ENCODE data around the gene NKAPD1. TPM values are rescaled to one million over a fixed set of nuclear protein-coding genes. Genes with fewer than 3 reads are reported as not detected.
A peak's percentile ranks its signal among the peaks of the same experiment; 100 is the strongest.

The NKAPD1 gene
- total RNA-seq, 1 experiment from 2014 or later, result 19.4 TPM

- peak; percentile 81 for ATAC-seq
- intact Hi-C loops (cut with micrococcal nuclease), result loop anchor here (1.0 kb wide), 2 partner anchors 62 to 167 kb away; partner anchors contain the start of gene BCO2
- ChIA-PET POLR2A (no interaction called here), CTCF (interaction anchor here (0.6 to 3.7 kb wide), 13 partner anchors 8 to 237 kb away, joined by 3 to 20 read pairs (median 6); partner anchors contain the start of genes BCO2, SDHD and TIMM8B), RAD21 (ENCODE audit: low non-redundant PET in 1 of 2, low total read pairs in 2 of 2, uncharacterized antibody in 2 of 2, unreplicated experiment in 2 of 2) (interaction anchor here (0.7 to 2.5 kb wide), 2 partner anchors 62 to 182 kb away, joined by 5 to 11 read pairs; partner anchors contain the start of gene BCO2 (in 1 of the 2))
- no TSS peak for BruUV-seq (replicated peaks)
- Histone ChIP-seq H3K27ac (ENCODE audit: low read depth, low read length) (no peak overlapping the region; the same call in 1 of the 2 replicates), H3K9me2 (ENCODE audit: insufficient read depth) (no peaks in the 10 kb centered on the region), H2AFZ (ENCODE audit: low read depth, low read length, poor library complexity, severe bottlenecking) (peak overlapping the region; percentile 46), H3K9ac (ENCODE audit: low read length) (no peak overlapping the region), H3K79me2 (ENCODE audit: insufficient read depth, low read length) (no peaks in the 10 kb centered on the region), H3K4me2 (ENCODE audit: low read length) (peak overlapping the region; percentile 36; the same call in 1 of the 2 replicates), H4K20me1 (ENCODE audit: insufficient read depth) (no peaks in the 10 kb centered on the region), H3K36me3 (ENCODE audit: control insufficient read depth in 1 of 2, insufficient read depth in 2 of 2, low read length in 2 of 2) (no peaks in the 10 kb centered on the region), H3K4me3 (replicated peaks in 1 of 2; ENCODE audit: low read depth in 1 of 2, low read length in 2 of 2) (no peak overlapping the region), H3K4me1 (ENCODE audit: control insufficient read depth in 1 of 2, insufficient read depth in 2 of 2, low read length in 2 of 2) (peaks cover 21 to 33% of the 10 kb centered on the region in 2 experiments), H3K9me3 (ENCODE audit: control insufficient read depth in 1 of 2, insufficient read depth in 1 of 2, low read depth in 1 of 2, low read length in 2 of 2) (no peaks in the 10 kb centered on the region), H3K27me3 (ENCODE audit: insufficient read depth, low read length) (no peaks in the 10 kb centered on the region)
- TF ChIP-seq ATF3 (IDR thresholded peaks at IDR 0.05) (no peak), RAD21 (IDR thresholded peaks at IDR 0.05; ENCODE audit: low read depth) (peak; percentile 84), ELF1 (IDR thresholded peaks at IDR 0.05; ENCODE audit: borderline replicate concordance, low read depth) (no peak), TCF7L2 (IDR thresholded peaks at IDR 0.05; ENCODE audit: borderline replicate concordance, extremely low read depth, insufficient read depth, insufficient read length) (no peak), CBX3 (IDR thresholded peaks at IDR 0.05; ENCODE audit: low read depth) (0 out of 2 replicates have a peak, but pooled peaks have one; percentile 19), FOSL1 (IDR thresholded peaks at IDR 0.05; ENCODE audit: low read depth) (no peak), CEBPB (IDR thresholded peaks at IDR 0.05; ENCODE audit: low read depth) (no peak), SIN3A (IDR thresholded peaks at IDR 0.05; ENCODE audit: low read depth) (no peak), EGR1 (IDR thresholded peaks at IDR 0.05; ENCODE audit: low read depth) (no peak), EZH2phosphoT487 (IDR thresholded peaks at IDR 0.05; ENCODE audit: borderline replicate concordance) (no peak), ZNF274 (IDR thresholded peaks at IDR 0.05; ENCODE audit: low read depth, low read length) (no peak), EZH2 (IDR thresholded peaks at IDR 0.05) (no peak), SP1 (IDR thresholded peaks at IDR 0.05; ENCODE audit: low read depth) (no peak), POLR2AphosphoS5 (IDR thresholded peaks at IDR 0.05; ENCODE audit: low read depth, low read length) (no peak), JUND (IDR thresholded peaks at IDR 0.05) (no peak), ZFX (IDR thresholded peaks at IDR 0.05) (no peak), POLR2A (IDR thresholded peaks at IDR 0.05; ENCODE audit: borderline replicate concordance, extremely low read depth, insufficient read depth, insufficient read length) (no peak)
- TF ChIP-seq, protein P1, sequence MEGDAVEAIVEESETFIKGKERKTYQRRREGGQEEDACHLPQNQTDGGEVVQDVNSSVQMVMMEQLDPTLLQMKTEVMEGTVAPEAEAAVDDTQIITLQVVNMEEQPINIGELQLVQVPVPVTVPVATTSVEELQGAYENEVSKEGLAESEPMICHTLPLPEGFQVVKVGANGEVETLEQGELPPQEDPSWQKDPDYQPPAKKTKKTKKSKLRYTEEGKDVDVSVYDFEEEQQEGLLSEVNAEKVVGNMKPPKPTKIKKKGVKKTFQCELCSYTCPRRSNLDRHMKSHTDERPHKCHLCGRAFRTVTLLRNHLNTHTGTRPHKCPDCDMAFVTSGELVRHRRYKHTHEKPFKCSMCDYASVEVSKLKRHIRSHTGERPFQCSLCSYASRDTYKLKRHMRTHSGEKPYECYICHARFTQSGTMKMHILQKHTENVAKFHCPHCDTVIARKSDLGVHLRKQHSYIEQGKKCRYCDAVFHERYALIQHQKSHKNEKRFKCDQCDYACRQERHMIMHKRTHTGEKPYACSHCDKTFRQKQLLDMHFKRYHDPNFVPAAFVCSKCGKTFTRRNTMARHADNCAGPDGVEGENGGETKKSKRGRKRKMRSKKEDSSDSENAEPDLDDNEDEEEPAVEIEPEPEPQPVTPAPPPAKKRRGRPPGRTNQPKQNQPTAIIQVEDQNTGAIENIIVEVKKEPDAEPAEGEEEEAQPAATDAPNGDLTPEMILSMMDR (IDR thresholded peaks at IDR 0.05 in 2 of 3, conservative IDR thresholded peaks at IDR 0.05 in 1 of 3; ENCODE audit: borderline replicate concordance in 1 of 3, insufficient read depth in 1 of 3, low read depth in 2 of 3, low read length in 2 of 3), result peak; percentile 49 to 63 (median 63); a peak in 5 of 6 replicates
- TF ChIP-seq, protein P2, sequence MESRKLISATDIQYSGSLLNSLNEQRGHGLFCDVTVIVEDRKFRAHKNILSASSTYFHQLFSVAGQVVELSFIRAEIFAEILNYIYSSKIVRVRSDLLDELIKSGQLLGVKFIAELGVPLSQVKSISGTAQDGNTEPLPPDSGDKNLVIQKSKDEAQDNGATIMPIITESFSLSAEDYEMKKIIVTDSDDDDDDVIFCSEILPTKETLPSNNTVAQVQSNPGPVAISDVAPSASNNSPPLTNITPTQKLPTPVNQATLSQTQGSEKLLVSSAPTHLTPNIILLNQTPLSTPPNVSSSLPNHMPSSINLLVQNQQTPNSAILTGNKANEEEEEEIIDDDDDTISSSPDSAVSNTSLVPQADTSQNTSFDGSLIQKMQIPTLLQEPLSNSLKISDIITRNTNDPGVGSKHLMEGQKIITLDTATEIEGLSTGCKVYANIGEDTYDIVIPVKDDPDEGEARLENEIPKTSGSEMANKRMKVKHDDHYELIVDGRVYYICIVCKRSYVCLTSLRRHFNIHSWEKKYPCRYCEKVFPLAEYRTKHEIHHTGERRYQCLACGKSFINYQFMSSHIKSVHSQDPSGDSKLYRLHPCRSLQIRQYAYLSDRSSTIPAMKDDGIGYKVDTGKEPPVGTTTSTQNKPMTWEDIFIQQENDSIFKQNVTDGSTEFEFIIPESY (IDR thresholded peaks at IDR 0.05; ENCODE audit: extremely low read depth, insufficient replicate concordance, low read length), result no peak
- TF ChIP-seq, protein P3, sequence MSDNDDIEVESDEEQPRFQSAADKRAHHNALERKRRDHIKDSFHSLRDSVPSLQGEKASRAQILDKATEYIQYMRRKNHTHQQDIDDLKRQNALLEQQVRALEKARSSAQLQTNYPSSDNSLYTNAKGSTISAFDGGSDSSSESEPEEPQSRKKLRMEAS (IDR thresholded peaks at IDR 0.05), result no peak
- DNase-seq (ENCODE audit: low read depth, low spot score), result peak; percentile 49
These were observed 39.7 kb downstream of the NKAPD1 start for GRCh38 chr11:112113539-112114457.
